Right kidney (tissue), 1 donor: ENCODE data around the gene VBP1.
"Not testable (repeated sequence)": the region's sequence is repeated elsewhere in the genome, so short reads cannot be mapped to it uniquely, and the experiment has no call there.

Experiments
- DNase-seq: peaks from one replicate; pipeline ENCODE4 v3.0.0-alpha.2; 2016

The VBP1 gene

GRCh38 chrX:155262970-155263754 is 46.9 kb downstream of the VBP1 start:
- DNase-seq = no peak

GRCh38 chrX:155263854-155264628 is 47.8 kb downstream of the VBP1 start, which contains the start of gene RAB39B:
TSS of gene RAB39B (minus strand) at chrX:155264491. CDS start at chrX:155264288, 203 bp downstream.
- DNase-seq = peak; percentile 63

- no peak for DNase-seq
Observed at GRCh38 chrX:155266439-155266838, 50.2 kb downstream of the VBP1 start.

GRCh38 chrX:155267995-155268394 is 51.7 kb downstream of the VBP1 start:
- DNase-seq = not testable (repeated sequence)

- DNase-seq = no peak
Observed at GRCh38 chrX:155270969-155271368, 54.7 kb downstream of the VBP1 start.

- no peak for DNase-seq
Observed at GRCh38 chrX:155279873-155280272, 63.6 kb downstream of the VBP1 start.
